Globus pallidus (tissue), 1 donor: ENCODE data around the gene ALAS1.
"Not testable (repeated sequence)": the region's sequence is repeated elsewhere in the genome, so short reads cannot be mapped to it uniquely, and the experiment has no call there.

Experiments used
- DNase-seq: peaks from one replicate; pipeline ENCODE4 v3.0.0-alpha.2; 2015; ENCODE audit warnings: low spot score

The ALAS1 gene

DNA sequence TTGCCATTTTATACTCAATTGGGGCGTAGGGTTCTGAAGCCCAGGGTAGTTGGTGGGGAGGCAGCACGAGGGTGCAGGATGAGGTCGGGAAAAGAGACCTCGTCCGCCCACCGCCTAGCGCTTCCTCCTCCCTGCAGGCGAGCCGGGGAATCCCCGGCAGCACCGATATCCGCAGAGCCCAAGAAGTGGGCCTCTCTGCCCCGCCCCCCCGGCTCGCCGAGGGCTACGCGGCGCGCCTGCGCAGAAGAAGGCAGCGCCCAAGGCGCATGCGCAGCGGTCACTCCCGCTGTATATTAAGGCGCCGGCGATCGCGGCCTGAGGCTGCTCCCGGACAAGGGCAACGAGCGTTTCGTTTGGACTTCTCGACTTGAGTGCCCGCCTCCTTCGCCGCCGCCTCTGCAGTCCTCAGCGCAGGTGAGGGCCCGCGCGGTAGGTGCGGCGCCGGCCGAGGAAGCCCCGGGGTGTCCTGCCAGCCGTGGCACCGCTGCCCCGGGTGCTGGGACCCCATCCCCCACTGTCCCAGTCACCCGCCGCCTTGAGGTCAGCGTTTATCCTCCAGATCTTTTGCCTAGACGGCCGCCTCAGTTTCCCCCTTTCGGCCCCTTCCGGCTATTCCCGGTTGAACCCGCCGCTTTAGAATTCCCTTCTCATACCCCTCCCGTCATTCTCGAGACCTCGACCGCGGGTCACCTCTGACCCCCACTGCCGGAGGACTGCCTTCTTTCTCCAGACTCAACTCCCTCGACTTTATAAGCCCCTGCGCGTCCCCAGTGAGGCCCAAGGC is at the start of gene ALAS1:
TSS of gene ALAS1 (plus strand) at position 319 of the 784 bp plus-strand sequence. CDS start 1,082 bp downstream, outside the sequence.
- DNase-seq, result peak; percentile 87

DNA sequence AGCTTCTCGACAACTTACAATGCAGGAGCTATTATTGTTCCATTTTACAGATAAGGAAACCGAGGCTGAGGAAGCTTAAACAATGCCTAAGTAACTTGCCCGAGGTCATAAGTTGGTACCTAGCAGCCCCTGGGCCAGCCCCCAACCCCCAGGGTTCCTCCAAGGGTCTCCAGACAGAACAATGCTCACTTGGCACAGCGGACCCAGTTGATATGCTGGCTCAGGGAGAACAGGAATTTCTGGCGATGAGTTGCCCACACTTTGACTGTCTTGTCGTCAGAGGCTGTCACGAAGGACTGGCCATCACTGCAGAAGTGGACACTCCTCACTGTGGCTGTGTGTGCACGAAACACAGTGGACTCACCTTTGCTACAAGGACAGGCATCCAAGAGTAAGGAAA is 48.9 kb upstream of the ALAS1 start:
- no peak for DNase-seq

DNA sequence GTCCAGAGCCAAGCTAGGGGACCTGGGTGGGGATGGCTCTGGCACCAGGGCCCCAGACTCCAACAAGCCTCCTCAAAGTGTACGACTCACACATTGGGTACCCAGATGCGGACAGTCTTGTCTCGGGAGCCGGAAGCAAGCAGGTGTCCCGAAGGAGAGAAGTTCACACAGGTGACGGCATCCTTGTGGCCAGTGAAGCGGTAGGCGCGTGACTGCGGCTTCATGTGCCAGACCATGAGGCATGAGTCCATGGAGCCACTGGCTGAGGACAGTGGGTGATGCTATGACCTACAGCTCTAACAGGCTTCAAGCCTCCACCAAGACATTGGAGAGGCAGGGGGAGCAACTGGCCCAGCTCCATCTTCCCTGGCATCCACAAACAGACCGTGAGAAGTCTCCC is 48.2 kb upstream of the ALAS1 start:
- DNase-seq, result no peak

DNA sequence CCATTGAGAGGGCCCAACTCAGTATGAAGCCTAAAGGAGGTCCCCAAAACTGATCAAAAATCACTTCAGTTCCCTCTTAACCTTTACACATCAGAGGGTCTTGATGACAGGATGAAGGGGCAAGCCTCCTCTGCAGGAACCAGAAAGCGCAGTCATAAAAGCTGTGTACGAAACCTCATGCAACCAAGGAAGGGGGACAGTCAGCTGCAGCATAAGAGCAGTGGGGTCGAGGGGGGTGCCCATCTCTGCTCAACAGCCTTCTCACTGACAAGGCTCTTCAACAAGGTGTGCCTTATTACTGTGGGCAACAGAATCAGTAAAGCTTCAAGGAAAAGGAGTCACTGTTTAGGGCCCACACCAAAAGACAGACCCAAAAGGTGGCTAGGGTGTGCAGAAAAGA is 47.6 kb upstream of the ALAS1 start:
- no peak for DNase-seq

DNA sequence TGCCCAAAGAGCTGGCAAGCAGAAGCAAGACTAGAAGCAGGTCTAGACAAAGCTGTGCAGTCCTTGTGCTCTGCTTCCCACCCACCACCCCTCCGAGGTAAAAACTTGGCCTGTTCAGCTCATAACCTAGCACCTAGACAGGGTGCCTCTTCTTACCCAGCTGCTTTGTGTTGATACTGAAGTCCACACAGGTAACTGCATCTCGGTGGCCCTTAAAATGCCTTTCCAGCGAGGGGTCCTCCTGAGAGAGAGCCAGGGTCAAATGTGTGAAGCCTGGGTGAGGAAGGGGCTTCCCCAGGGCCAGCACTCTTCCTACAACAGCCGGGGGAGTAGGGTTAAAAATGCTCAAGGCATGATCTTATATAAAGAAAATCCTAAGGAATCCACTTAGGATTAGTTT is 47.1 kb upstream of the ALAS1 start:
- DNase-seq, result no peak

DNA sequence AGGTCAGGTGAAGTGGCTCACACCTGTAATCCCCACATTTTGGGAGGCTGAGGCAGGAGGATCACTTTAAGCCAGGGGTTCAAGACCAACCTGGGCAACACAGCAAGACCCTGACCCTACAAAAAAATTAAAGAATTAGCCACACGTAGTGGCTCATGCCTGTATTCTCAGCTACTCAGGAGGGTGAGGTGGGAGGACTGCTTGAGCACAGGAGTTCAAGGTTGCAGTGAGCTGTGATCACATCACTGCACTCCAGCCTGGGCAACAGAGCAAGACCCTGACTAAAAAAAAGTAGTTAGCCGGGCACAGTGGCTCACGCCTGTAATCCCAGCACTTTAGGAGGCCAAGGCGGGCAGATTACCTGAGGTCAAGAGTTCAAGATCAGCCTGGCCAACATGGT is 46.0 kb upstream of the ALAS1 start:
- DNase-seq, result not testable (repeated sequence)

DNA sequence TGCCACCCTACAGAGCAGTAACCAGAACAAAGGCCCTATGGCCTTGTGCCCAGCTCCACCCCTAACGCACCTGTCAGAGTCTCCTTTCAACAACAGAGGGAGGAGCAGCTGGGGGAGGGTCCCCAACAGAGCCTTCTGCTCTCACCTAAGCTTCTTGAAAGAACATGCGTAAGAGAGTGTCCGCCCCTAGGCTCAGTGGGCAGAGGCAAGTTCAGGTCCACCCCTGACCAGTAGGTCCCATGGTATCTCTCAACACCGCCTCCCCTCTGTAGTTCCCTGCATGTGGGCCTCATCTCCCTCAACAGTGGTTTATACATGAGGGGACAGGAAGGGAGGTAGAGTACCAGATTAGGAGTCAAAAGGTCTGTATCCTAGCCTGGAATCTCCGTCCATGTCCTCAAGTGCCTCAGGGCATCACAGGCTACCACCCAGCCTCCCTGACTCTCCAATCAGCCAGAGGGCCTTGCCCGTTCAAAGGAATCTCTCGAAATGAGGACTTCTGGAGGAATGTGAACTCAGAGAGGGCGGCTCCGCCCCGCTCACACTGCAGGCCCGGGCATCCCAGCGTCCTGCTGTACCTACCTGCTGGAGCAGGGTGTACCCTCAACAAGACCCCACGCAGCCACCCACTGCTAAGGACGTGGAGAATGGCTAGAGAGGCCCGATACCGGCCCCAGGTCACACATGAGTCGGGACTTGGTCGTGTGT is 44.4 kb upstream of the ALAS1 start:
- no peak for DNase-seq

DNA sequence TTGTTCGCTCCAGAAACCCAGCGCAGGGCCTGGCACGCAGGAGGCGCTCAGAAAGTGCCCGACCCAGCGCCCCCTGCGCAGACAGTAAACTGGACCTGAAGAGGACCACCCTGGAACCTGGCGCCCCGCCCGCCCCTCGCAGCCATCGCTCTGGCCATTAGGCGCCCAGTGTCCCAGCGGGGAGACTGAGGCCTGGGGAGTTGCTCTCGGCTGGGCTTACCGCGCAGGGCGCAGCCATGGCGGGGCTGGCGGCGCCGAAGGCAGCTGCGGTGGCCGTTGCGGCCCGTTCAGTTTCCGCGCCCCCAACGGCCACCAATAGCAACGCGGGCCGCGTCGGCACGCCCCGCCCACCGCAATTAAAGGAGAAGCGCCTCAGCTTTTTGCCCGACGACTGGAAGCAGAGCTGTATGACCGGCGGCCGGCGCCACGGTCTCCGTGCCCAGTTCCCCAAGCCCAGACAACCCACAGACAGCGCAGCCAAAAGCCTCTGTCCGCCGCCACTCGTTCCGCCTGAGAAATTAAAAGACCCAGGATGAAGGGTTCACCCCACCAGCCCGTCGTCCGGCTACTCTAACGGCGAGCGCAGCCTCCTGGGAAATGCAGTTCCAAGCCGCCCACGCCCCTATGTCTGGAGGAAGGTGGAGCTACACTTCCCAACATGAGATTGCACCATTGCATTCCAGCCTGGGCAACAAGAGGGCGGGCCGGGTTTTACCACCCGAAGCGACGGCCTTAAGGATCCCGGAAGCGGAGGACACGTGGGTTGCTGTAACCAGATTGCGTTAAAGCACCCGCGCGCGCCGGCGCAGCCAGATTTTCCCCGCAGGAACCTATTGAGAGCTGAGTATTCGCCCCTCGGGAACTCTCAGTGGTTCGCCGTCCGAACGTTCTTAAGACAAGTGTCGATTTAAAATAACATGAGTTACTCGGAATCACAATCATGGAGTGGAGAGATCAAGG is 43.5 kb upstream of the ALAS1 start, which contains the start of gene POC1A:
TSS of gene POC1A (minus strand) at position 289 of the 960 bp plus-strand sequence. CDS start at position 238, 51 bp downstream.
- DNase-seq, result peak; percentile 93

DNA sequence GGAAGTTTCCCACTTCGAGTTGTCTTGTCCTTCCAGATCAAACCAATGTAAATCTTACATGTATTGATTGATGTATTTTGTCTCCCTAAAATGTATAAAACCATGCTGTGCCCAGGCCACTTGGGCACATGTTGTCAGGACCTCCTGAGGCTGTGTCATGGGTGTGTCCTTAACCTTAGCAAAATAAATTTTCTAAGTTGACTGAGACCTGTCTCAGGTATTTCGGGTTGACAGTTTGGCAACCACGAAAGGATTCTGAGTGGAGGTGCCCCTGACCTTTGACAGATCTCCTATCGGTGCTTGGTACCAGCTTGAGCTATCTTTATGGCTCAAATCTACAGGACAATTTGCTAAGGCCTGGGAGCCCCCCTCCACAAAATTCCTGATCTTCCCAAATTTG is 42.0 kb upstream of the ALAS1 start:
- DNase-seq, result no peak

DNA sequence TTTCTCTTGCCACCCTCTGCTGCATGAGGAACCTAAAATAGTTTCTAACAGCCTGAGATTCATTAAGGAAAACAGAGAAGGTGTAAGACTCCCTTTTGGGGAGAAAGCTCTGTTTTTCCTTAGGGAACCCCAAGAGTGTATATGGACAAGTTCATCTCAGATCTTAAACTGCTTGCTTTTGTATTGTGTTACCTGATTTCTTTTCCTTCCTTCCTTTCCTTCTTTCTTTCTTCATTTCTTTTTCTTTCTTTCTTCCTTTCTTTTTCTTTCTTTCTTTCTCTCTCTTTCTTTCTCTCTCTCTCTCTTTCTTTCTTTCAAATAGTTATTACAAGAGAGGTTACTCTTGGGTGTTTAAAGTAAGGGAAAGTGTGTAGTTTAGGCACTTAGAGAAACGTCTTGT is 38.5 kb upstream of the ALAS1 start:
- no peak for DNase-seq

DNA sequence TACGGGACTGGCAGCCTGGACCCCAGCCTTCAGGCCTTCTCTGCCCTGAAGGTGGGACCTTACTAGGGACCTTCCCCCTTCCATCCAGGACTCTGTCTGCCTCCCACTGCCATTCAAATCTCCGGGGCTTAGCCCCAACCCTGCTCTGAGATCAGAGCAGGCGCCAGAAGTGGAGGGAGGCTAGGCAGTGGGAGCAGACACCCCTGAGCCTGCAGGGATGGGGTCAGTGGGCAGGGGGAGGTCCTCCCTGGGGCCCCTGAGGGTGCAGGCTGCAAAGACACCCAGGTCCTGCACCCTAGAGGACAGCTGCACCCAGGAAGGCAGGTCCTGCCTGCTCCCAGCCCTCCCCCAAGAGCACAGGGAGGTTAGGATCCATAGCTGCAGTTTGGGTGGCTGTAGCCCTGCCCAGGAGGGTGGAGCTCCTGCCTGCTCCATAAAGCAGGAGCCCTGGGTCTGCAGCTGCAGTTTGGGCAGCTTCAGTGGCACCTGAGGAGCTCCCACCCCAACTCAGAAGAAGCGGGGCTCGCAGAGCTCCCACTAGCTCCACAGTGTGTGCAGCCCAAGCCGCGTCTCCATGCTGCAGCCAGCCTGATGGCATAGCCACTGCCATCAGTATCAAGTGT is 35.6 kb upstream of the ALAS1 start:
- DNase-seq, result no peak

DNA sequence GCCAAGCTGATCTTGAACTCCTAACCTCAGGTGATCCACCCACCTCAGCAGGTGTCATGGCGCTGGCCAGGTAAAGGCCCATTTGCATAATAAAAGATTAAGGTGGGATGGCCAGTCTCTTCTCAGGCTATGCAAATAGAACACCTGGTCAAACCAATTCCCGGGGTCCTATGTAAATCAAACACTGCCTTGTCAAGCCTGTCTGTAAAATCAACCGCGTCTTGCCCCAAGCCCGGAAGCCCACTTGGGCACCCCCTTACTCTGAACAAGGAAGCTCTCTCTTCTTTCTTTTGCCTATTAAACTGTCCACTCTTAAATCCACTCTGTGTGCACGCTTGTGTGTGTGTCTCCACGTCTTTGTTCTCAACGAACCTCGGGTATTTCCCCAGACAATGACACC is 30.7 kb upstream of the ALAS1 start:
- DNase-seq, result no peak

DNA sequence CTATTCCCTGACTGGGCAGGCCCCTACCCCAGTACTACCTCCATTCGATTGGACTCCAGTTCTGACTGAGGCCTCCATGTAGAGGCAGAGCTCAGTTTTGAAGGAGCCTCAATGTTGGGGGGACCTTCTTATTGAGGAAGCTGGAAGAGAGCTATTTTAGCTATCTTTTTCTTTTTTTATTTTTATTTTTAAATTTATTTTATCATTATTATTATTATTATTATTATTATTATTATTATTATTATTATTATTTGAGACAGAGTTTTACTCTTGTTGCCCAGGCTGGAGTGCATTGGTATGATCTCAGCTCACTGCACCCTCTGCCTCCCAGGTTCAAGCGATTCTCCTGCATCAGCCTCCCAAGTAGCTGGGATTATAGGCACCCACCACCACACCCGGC is 27.7 kb upstream of the ALAS1 start:
- not testable (repeated sequence) for DNase-seq

DNA sequence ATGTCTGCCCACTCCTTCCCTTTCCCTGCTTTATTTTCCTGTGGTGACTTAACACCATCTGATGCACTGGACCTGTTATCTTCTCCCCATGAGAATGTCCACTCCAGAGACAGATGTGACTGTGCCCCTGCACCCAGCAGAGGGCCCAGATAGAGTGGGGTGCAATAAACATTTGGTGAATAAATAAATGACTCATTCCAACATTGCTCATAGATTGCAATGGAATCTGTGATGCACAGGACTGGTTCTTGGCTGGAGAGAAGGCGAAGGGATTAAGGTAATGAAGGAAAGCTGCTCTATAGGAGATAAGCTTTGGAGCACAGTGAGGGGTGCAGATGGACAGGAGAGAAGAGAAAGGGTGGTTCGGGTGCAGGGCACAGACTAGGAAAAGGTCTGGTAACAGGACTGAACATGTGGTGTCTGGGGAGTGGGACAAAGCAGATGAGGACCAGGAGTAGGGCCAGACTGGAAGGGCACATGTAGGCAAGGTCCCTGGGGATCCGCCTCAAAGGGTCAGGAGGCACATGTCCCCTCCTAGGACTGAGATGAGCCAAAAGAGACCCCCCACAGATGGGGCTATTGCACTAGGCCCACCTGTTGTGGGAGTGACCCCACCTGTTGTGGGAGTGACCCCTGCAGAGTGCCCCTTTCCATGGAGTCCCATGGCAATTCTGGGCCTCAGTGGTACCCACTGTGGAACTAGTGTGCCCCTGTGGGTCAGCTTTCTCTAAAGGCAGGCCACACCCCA is 26.3 kb upstream of the ALAS1 start:
- DNase-seq, result no peak

DNA sequence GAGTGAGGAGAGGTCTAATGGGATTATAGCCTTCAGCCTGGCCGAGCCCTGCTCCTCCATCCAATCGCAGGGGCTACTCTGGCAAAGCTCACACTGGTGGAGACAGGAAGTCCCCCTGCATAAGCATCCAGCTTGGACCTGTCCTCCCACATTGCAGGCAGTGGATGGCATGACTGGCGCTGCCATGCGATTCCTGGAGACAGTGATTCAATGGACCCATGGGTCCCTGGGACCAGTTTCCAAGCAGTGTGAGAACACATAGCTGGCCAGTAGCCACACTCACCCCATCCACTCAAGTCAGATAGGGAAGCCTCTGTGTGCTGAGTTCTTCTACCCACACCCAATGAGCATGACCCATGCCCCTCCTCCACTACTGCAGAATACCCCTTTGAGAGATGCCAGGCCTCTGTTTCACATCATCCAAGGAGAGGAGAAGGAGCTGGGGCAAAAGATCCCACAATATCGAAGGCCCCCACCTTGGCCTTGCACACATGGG is 25.6 kb upstream of the ALAS1 start:
- peak; percentile 78 for DNase-seq

DNA sequence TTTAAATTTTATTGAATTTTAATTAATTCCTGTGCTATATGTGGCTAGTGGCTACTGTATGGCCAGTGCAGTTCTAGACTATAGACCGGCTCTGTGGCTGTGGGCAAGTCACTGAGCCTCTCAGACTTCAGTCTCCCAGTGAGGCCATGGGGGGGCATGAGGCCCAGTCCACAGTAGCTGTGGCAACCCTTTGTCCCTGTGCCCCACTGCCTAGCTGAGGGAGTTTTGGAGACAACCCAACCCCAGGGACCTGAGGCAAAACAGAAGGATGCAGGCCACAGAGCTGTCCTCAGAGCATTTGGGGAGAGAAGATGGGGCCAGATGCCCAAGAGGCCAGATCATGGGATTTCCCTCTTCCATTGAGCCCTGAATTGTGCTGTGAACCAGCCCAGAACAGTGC is 24.9 kb upstream of the ALAS1 start:
- DNase-seq, result no peak

DNA sequence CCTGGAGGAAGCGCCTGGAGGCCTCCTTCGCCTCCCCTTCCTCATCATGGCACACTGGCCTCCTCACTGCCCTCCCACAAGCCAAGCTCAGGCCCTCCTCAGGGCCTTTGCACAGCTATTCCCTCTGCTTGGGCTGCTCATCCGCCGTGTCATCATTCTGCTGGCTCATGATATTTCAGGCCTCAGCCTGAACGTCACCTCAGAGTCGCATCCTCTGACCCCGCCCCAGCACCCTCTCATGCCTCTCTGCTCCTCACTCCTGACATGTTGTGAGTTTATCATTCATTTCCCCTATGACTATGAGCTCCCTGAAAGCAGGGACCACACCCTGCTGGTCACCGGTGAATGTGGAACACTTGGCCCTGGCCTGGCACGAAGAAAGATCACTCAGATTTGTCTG is 23.1 kb upstream of the ALAS1 start:
- no peak for DNase-seq

DNA sequence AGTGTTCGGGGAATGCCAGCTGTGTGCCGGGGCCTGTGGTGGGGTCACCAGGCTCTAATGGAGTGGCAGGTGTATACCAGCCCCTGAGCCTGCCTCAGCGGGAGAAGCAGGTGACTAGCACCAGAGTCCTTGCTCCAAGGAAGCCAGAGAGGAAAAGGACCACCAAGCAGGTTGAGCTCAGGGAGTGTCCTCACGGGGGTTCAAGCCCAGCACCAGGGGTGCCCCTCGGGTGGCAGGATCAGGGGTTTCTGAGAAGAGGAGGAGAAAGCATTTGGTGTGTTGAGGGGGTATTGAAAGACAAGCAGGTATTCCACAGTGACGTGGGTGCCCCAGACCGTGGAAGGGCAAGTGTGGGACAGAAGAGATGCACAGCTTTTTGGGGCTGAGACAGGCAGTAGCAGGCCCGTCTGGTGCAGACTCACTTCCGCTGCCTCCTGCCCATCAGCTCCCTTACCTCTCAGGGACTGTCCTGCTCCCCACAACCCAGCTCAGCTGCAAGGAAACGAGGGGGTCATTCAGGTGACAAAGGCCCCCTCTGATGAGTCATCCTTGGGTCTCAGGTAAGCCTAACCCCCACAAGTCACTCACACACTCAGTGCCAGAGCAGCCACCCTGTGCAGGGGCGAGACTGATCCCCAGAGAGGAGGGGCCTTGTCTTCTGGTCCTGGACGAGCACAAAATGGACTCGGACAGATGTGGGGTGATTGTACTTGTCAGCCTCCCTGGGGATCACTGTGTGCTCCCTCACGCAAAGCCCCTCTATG is 22.4 kb upstream of the ALAS1 start:
- DNase-seq, result no peak

DNA sequence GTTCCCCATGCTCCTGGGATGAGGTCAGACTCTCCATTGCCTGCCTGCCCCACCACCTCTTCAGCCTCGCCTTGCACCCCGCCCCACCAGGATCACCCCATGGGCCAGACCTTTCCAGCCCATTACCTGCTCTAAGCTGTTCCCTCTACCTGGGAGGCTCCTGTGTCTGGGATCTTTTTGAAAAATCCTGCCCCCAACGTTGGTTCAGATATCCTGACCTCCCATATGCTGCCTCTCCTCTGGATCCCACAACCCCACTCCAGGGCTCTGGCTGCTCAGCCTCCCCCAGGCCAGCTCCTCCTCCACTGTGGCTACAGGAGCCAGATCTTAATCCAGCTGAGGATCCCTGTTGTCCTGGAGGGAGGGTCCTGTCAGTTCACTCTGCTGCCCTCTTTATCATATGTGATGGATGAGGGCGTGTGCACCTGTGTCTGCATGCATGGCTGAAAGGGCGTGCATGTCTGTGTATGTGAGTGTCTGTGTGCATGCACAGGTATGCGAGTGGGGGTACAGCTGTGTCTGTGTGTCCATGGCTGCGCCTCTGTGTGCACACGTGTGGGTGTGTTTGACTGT is 21.7 kb upstream of the ALAS1 start:
- no peak for DNase-seq
